ENCODE data around the gene GATB. TPM values are rescaled to one million over a fixed set of nuclear protein-coding genes. Genes with fewer than 3 reads are reported as not detected.

Gene GATB
- total and polyA plus RNA-seq, 10 of the 15 experiments (the other 5 are each of a cell fraction or from before 2014, with no cell fraction given): 20.5 to 37.3 (median 30.5) TPM

GRCh38 chr4:151798678-151799416, 38.0 kb upstream of the GATB start (continued):
- TF ChIP-seq BCL3 (IDR thresholded peaks at IDR 0.05; ENCODE audit: borderline replicate concordance, insufficient read depth, low read depth, low read length, poor library complexity, severe bottlenecking) (no peak), FOS (IDR thresholded peaks at IDR 0.05; ENCODE audit: borderline replicate concordance, extremely low read depth, insufficient read length) (no peak), BCLAF1 (IDR thresholded peaks at IDR 0.05) (no peak), CHD2 (IDR thresholded peaks at IDR 0.05; ENCODE audit: borderline replicate concordance, low read depth, low read length) (no peak), POLR2AphosphoS5 (IDR thresholded peaks at IDR 0.05; ENCODE audit: low read length) (no peak), ZBTB33 (IDR thresholded peaks at IDR 0.05) (no peak), BCL11A (IDR thresholded peaks at IDR 0.05; ENCODE audit: low read depth, low read length) (0 out of 2 replicates have a peak, but pooled peaks have one; percentile 42), EED (IDR thresholded peaks at IDR 0.05; ENCODE audit: low read depth) (peak; percentile 91), RAD51 (IDR thresholded peaks at IDR 0.05) (no peak), IRF4 (IDR thresholded peaks at IDR 0.05; ENCODE audit: low read depth, low read length) (no peak), MYB (IDR thresholded peaks at IDR 0.05; ENCODE audit: borderline replicate concordance, low read depth, low read length) (no peak), SKIL (IDR thresholded peaks at IDR 0.05; ENCODE audit: low read depth, poor library complexity, severe bottlenecking) (no peak), PAX8 (IDR thresholded peaks at IDR 0.05) (no peak), BMI1 (IDR thresholded peaks at IDR 0.05; ENCODE audit: borderline replicate concordance) (no peak), POU2F2 (IDR thresholded peaks at IDR 0.05; ENCODE audit: borderline replicate concordance, low read depth, low read length) (peak; percentile 58; the same call in 1 of the 3 replicates), POLR2AphosphoS2 (IDR thresholded peaks at IDR 0.05; ENCODE audit: low read depth, low read length) (no peak), NBN (IDR thresholded peaks at IDR 0.05) (no peak), RCOR1 (conservative IDR thresholded peaks at IDR 0.05; ENCODE audit: low read depth, low read length) (no peak), CHD1 (IDR thresholded peaks at IDR 0.05; ENCODE audit: low read depth, low read length) (no peak), IKZF1 (conservative IDR thresholded peaks at IDR 0.05) (peak; percentile 63), MTA3 (IDR thresholded peaks at IDR 0.05; ENCODE audit: borderline replicate concordance, low read length) (no peak; the same call in 1 of the 2 replicates), GABPA (IDR thresholded peaks at IDR 0.05; ENCODE audit: low read depth) (no peak), TCF3 (IDR thresholded peaks at IDR 0.05; ENCODE audit: borderline replicate concordance, insufficient read depth, low read depth, low read length) (no peak), STAT3 (IDR thresholded peaks at IDR 0.05; ENCODE audit: low read depth, low read length) (no peak)

All from GM12878 (cell line).